SH-SY5Y (cell line): ENCODE results near the gene SFR1.

Experiments used
- GATA2 ChIP-seq: IDR thresholded peaks from 2 replicates; pipeline ENCODE4 v1.6.1; 2011; ENCODE audit warnings: mild to moderate bottlenecking, low read depth, low read length
- GATA3 ChIP-seq: IDR thresholded peaks from 2 replicates; pipeline ENCODE4 v1.6.1; 2011; ENCODE audit warnings: low read depth, mild to moderate bottlenecking, low read length, moderate library complexity

- no peak for TF ChIP-seq GATA2
- no peak for TF ChIP-seq GATA3
Observed at GRCh38 chr10:104121485-104122224, at the start of gene SFR1.
